HG02840 (cell line): ENCODE measurements around the gene LEPR.
"Not testable (repeated sequence)": the region's sequence is repeated elsewhere in the genome, so short reads cannot be mapped to it uniquely, and the experiment has no call there.

Experiments used
- ATAC-seq: cut with Tn5 transposase; IDR thresholded peaks from one replicate; pipeline ENCODE4 v1.9.1; 2021; ENCODE audit warnings: mild to moderate bottlenecking, moderate library complexity, moderate number of reproducible peaks; ENCODE audit not compliant: unreplicated experiment, low FRiP score

Gene LEPR

GRCh38 chr1:65420590-65421350, at the start of gene LEPR, which contains the start of gene LEPROT:
TSS of gene LEPR (plus strand) at chr1:65420668. CDS start at chr1:65565566, 144,898 bp downstream.
TSS of gene LEPROT (plus strand) at chr1:65420668. CDS start at chr1:65420725, 57 bp downstream.
- ATAC-seq = peak; percentile 57

GRCh38 chr1:65371544-65371943, 48.9 kb upstream of the LEPR start:
- no peak for ATAC-seq

- no peak for ATAC-seq
Measured at GRCh38 chr1:65372557-65372956, 47.9 kb upstream of the LEPR start.

GRCh38 chr1:65377496-65378246, 42.8 kb upstream of the LEPR start:
- no peak for ATAC-seq

- ATAC-seq = no peak
Measured at GRCh38 chr1:65378247-65378946, 42.1 kb upstream of the LEPR start.

- not testable (repeated sequence) for ATAC-seq
Measured at GRCh38 chr1:65384426-65384825, 36.0 kb upstream of the LEPR start.

- no peak for ATAC-seq
Measured at GRCh38 chr1:65386439-65386838, 34.0 kb upstream of the LEPR start.

GRCh38 chr1:65387821-65388220, 32.6 kb upstream of the LEPR start:
- no peak for ATAC-seq

GRCh38 chr1:65388908-65389695, 31.4 kb upstream of the LEPR start:
- ATAC-seq = no peak

GRCh38 chr1:65392497-65392896, 28.0 kb upstream of the LEPR start:
- no peak for ATAC-seq

GRCh38 chr1:65393347-65393746, 27.1 kb upstream of the LEPR start:
- peak; percentile 75 for ATAC-seq

GRCh38 chr1:65393928-65394327, 26.5 kb upstream of the LEPR start:
- ATAC-seq = no peak

- no peak for ATAC-seq
Measured at GRCh38 chr1:65395887-65396612, 24.4 kb upstream of the LEPR start.

- no peak for ATAC-seq
Measured at GRCh38 chr1:65398083-65398482, 22.4 kb upstream of the LEPR start.

GRCh38 chr1:65399003-65399402, 21.5 kb upstream of the LEPR start:
- ATAC-seq = no peak

- ATAC-seq = no peak
Measured at GRCh38 chr1:65401612-65402011, 18.9 kb upstream of the LEPR start.

GRCh38 chr1:65404941-65405340, 15.5 kb upstream of the LEPR start:
- no peak for ATAC-seq

GRCh38 chr1:65407877-65408276, 12.6 kb upstream of the LEPR start:
- ATAC-seq = no peak

- no peak for ATAC-seq
Measured at GRCh38 chr1:65409314-65409713, 11.2 kb upstream of the LEPR start.
